Mesothelial cell of epicardium (in vitro differentiated cells): ENCODE data around the gene ANKHD1. TPM values are rescaled to one million over a fixed set of nuclear protein-coding genes. Genes with fewer than 3 reads are reported as not detected.
A peak's percentile ranks its signal among the peaks of the same experiment; 100 is the strongest.

Experiments used
- DNase-seq, 2 experiments: peaks; one replicate each; pipeline ENCODE4 v3.0.0; 2021; ENCODE audit warnings: low spot score in 2 of 2; ENCODE audit not compliant: unreplicated experiment in 2 of 2
- H3K27ac Mint-ChIP-seq: 2 replicates; pipeline ENCODE4 v1.8.0; 2021; ENCODE audit warnings: mixed read lengths
- H3K27me3 Mint-ChIP-seq: 2 replicates; pipeline ENCODE4 v1.8.0; 2021; ENCODE audit warnings: low read depth, mixed read lengths
- H3K36me3 Mint-ChIP-seq: 2 replicates; pipeline ENCODE4 v1.8.0; 2021; ENCODE audit warnings: mixed read lengths
- H3K4me1 Mint-ChIP-seq: 2 replicates; pipeline ENCODE4 v1.8.0; 2021; ENCODE audit warnings: mixed read lengths
- H3K4me3 Mint-ChIP-seq: 2 replicates; pipeline ENCODE4 v1.8.0; 2021; ENCODE audit warnings: mild to moderate bottlenecking, moderate library complexity, mixed read lengths
- H3K9me3 Mint-ChIP-seq: 2 replicates; pipeline ENCODE4 v1.8.0; 2021; ENCODE audit warnings: mixed read lengths
- CTCF ChIP-seq: fragments of 200-600 bp; sonication (generic); IDR thresholded peaks from one replicate; pipeline ENCODE4 v1.5.0; 2021; ENCODE audit warnings: antibody characterized with exemption; ENCODE audit not compliant: unreplicated experiment
- total RNA-seq: library from RNA; stranded (reverse); gene quantifications from 3 replicates; pipeline ENCODE4 v1.2.1, GENCODE V29; 2021

ANKHD1 gene
- total RNA-seq, 1 donor from 2014 or later = 128 TPM

DNA sequence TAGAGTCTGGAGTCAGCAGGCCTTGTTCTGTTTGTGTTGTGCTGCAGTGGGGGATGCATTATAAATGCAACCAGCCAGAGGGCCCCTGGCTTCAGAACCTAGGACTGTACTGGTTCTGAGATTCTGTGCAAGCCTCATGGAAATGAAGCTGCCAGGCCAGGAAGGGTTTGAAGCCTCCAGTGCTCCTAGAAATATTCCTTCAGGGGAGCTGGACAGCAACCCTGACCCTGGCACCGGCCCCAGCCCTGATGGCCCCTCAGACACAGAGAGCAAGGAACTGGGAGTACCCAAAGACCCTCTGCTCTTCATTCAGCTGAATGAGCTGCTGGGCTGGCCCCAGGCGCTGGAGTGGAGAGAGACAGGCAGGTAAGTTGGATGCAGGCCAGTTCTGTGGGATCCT is 41.5 kb upstream of the ANKHD1 start, which contains the start of gene SLC4A9:
SLC4A9 (plus strand) TSS at position 94 of the 400 bp plus-strand sequence; CDS start at position 137, 43 bp downstream.
- H3K27ac Mint-ChIP-seq = peak within 1 kb of the TSS; percentile 89
- H3K4me3 Mint-ChIP-seq = no peak within 1 kb of the TSS
- no peak for DNase-seq
- TF ChIP-seq CTCF = no peak
- no peaks in the 10 kb centered on the region for H3K9me3 Mint-ChIP-seq
- no peaks in the 10 kb centered on the region for H3K27me3 Mint-ChIP-seq
- H3K4me1 Mint-ChIP-seq = peaks cover 16% of the 10 kb centered on the region
- no peaks in the 10 kb centered on the region for H3K36me3 Mint-ChIP-seq

DNA sequence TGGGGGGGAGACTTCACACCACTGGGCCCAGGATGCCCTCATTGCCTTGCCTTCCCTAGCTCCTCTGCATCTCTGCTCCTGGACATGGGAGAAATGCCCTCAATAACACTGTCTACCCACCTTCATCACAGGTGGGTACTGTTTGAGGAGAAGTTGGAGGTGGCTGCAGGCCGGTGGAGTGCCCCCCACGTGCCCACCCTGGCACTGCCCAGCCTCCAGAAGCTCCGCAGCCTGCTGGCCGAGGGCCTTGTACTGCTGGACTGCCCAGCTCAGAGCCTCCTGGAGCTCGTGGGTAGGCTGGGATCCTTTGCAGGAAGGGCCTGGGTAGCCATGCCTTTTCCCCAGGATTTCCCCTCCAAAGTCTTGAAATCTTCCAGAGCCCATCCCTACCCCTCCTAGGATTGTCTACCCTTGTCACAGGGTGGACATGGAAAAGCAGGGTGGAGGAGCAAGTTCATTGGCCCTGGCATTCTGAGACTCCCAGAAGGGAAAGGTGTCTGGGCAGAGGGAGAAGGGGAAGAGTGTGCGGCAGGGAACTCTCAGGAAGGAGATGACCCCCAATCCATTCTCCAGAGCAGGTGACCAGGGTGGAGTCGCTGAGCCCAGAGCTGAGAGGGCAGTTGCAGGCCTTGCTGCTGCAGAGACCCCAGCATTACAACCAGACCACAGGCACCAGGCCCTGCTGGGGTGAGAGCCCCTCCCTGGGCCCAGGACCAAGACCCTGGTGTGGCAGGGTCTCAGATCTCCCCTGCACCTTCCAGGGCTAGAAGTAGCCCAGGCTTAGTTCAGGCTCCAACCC is 40.8 kb upstream of the ANKHD1 start:
- DNase-seq = no peak
- H3K9me3 Mint-ChIP-seq = no peaks in the 10 kb centered on the region
- no peak for TF ChIP-seq CTCF
- H3K27ac Mint-ChIP-seq = no peak overlapping the region
- no peaks in the 10 kb centered on the region for H3K27me3 Mint-ChIP-seq
- no peaks in the 10 kb centered on the region for H3K36me3 Mint-ChIP-seq
- peaks cover 16% of the 10 kb centered on the region for H3K4me1 Mint-ChIP-seq
- no peak overlapping the region for H3K4me3 Mint-ChIP-seq

- TF ChIP-seq CTCF = no peak
- no peaks in the 10 kb centered on the region for H3K36me3 Mint-ChIP-seq
- DNase-seq = no peak
- peaks cover 16% of the 10 kb centered on the region for H3K4me1 Mint-ChIP-seq
- H3K4me3 Mint-ChIP-seq = no peak overlapping the region
- no peak overlapping the region for H3K27ac Mint-ChIP-seq
- H3K9me3 Mint-ChIP-seq = no peaks in the 10 kb centered on the region
- H3K27me3 Mint-ChIP-seq = no peaks in the 10 kb centered on the region
Observed at GRCh38 chr5:140361901-140362300, 39.7 kb upstream of the ANKHD1 start.

GRCh38 chr5:140362311-140362710 is 39.3 kb upstream of the ANKHD1 start:
- no peak overlapping the region for H3K4me3 Mint-ChIP-seq
- TF ChIP-seq CTCF = no peak
- no peak for DNase-seq
- no peaks in the 10 kb centered on the region for H3K36me3 Mint-ChIP-seq
- no peaks in the 10 kb centered on the region for H3K27me3 Mint-ChIP-seq
- no peaks in the 10 kb centered on the region for H3K9me3 Mint-ChIP-seq
- H3K4me1 Mint-ChIP-seq = peaks cover 16% of the 10 kb centered on the region
- no peak overlapping the region for H3K27ac Mint-ChIP-seq

GRCh38 chr5:140362875-140363630 is 38.6 kb upstream of the ANKHD1 start:
- Mint-ChIP-seq H3K27ac (no peak overlapping the region), H3K4me3 (peak overlapping the region; percentile 71), H3K36me3 (no peaks in the 10 kb centered on the region), H3K27me3 (no peaks in the 10 kb centered on the region), H3K9me3 (no peaks in the 10 kb centered on the region), H3K4me1 (peaks cover 10% of the 10 kb centered on the region)
- peak; percentile 95 for TF ChIP-seq CTCF
- peak; percentile 60 to 89 for DNase-seq
